Measurements from ENCODE around the gene DCDC1.

The DCDC1 gene

GRCh38 chr11:31404614-31405013 lies 35.1 kb upstream of the DCDC1 start:
- no peaks in the 10 kb centered on the region for H3K9me3 ChIP-seq (ENCODE audit: low read depth, low read length)
- no peak overlapping the region for H3K27ac ChIP-seq
- no peak for DNase-seq (ENCODE audit: low read depth, low spot score)
- TF ChIP-seq EZH2 (IDR thresholded peaks at IDR 0.05) = no peak
- no peak for TF ChIP-seq POLR2AphosphoS5 (IDR thresholded peaks at IDR 0.05; ENCODE audit: borderline replicate concordance, low read depth, low read length)
- TF ChIP-seq FOXP2 (optimal IDR thresholded peaks at IDR 0.05; ENCODE audit: control extremely low read depth, extremely low read length, insufficient read depth) = no peak
- H3K36me3 ChIP-seq (ENCODE audit: insufficient read depth, low read length) = no peaks in the 10 kb centered on the region; the same call in 1 of the 2 replicates
- H3K4me3 ChIP-seq = no peak overlapping the region
- no peak overlapping the region for H3K9ac ChIP-seq (ENCODE audit: insufficient read length)

- Histone ChIP-seq H3K36me3 (ENCODE audit: insufficient read depth, low read length) (no peaks in the 10 kb centered on the region; the same call in 1 of the 2 replicates), H3K4me3 (no peak overlapping the region), H3K27ac (no peak overlapping the region), H3K9me3 (ENCODE audit: low read depth, low read length) (no peaks in the 10 kb centered on the region), H3K9ac (ENCODE audit: insufficient read length) (no peak overlapping the region)
- no peak for DNase-seq (ENCODE audit: low read depth, low spot score)
- no peak for TF ChIP-seq POLR2AphosphoS5 (IDR thresholded peaks at IDR 0.05; ENCODE audit: borderline replicate concordance, low read depth, low read length)
- no peak for TF ChIP-seq EZH2 (IDR thresholded peaks at IDR 0.05)
- no peak for TF ChIP-seq FOXP2 (optimal IDR thresholded peaks at IDR 0.05; ENCODE audit: control extremely low read depth, extremely low read length, insufficient read depth)
Measured at GRCh38 chr11:31397239-31397834, 27.8 kb upstream of the DCDC1 start.

- Histone ChIP-seq H3K27ac (no peak overlapping the region), H3K4me3 (no peak overlapping the region), H3K36me3 (ENCODE audit: insufficient read depth, low read length) (no peaks in the 10 kb centered on the region), H3K9ac (ENCODE audit: insufficient read length) (no peak overlapping the region), H3K9me3 (ENCODE audit: low read depth, low read length) (no peaks in the 10 kb centered on the region)
- TF ChIP-seq FOXP2 (optimal IDR thresholded peaks at IDR 0.05; ENCODE audit: control extremely low read depth, extremely low read length, insufficient read depth) (no peak), EZH2 (IDR thresholded peaks at IDR 0.05) (no peak), POLR2AphosphoS5 (IDR thresholded peaks at IDR 0.05; ENCODE audit: borderline replicate concordance, low read depth, low read length) (no peak)
- DNase-seq (ENCODE audit: low read depth, low spot score) = no peak
Measured at GRCh38 chr11:31387379-31387778, 17.8 kb upstream of the DCDC1 start.

GRCh38 chr11:31383116-31383515 lies 13.6 kb upstream of the DCDC1 start:
- Histone ChIP-seq H3K9ac (ENCODE audit: insufficient read length) (no peak overlapping the region), H3K36me3 (ENCODE audit: insufficient read depth, low read length) (no peaks in the 10 kb centered on the region), H3K4me3 (no peak overlapping the region), H3K27ac (no peak overlapping the region), H3K9me3 (ENCODE audit: low read depth, low read length) (no peaks in the 10 kb centered on the region)
- TF ChIP-seq FOXP2 (optimal IDR thresholded peaks at IDR 0.05; ENCODE audit: control extremely low read depth, extremely low read length, insufficient read depth) = no peak
- no peak for TF ChIP-seq EZH2 (IDR thresholded peaks at IDR 0.05)
- no peak for TF ChIP-seq POLR2AphosphoS5 (IDR thresholded peaks at IDR 0.05; ENCODE audit: borderline replicate concordance, low read depth, low read length)
- no peak for DNase-seq (ENCODE audit: low read depth, low spot score)

- Histone ChIP-seq H3K9me3 (ENCODE audit: low read depth, low read length) (no peaks in the 10 kb centered on the region), H3K4me3 (no peak overlapping the region), H3K27ac (no peak overlapping the region), H3K36me3 (ENCODE audit: insufficient read depth, low read length) (peaks cover 3% of the 10 kb centered on the region; the same call in 1 of the 2 replicates), H3K9ac (ENCODE audit: insufficient read length) (no peak overlapping the region)
- DNase-seq (ENCODE audit: low read depth, low spot score) = no peak
- TF ChIP-seq EZH2 (IDR thresholded peaks at IDR 0.05) = no peak
- no peak for TF ChIP-seq POLR2AphosphoS5 (IDR thresholded peaks at IDR 0.05; ENCODE audit: borderline replicate concordance, low read depth, low read length)
- no peak for TF ChIP-seq FOXP2 (optimal IDR thresholded peaks at IDR 0.05; ENCODE audit: control extremely low read depth, extremely low read length, insufficient read depth)
Measured at GRCh38 chr11:31375879-31376278, 6.3 kb upstream of the DCDC1 start.

GRCh38 chr11:31366795-31367194 lies 2.7 kb downstream of the DCDC1 start:
- no peaks in the 10 kb centered on the region for H3K9me3 ChIP-seq (ENCODE audit: low read depth, low read length)
- no peak for DNase-seq (ENCODE audit: low read depth, low spot score)
- no peak for TF ChIP-seq EZH2 (IDR thresholded peaks at IDR 0.05)
- no peak for TF ChIP-seq FOXP2 (optimal IDR thresholded peaks at IDR 0.05; ENCODE audit: control extremely low read depth, extremely low read length, insufficient read depth)
- TF ChIP-seq POLR2AphosphoS5 (IDR thresholded peaks at IDR 0.05; ENCODE audit: borderline replicate concordance, low read depth, low read length) = no peak

GRCh38 chr11:31361743-31362142 lies 7.8 kb downstream of the DCDC1 start:
- H3K9ac ChIP-seq (ENCODE audit: insufficient read length) = no peak overlapping the region
- H3K27ac ChIP-seq = no peak overlapping the region
- no peak for DNase-seq (ENCODE audit: low read depth, low spot score)
- no peak overlapping the region for H3K4me3 ChIP-seq
- TF ChIP-seq FOXP2 (optimal IDR thresholded peaks at IDR 0.05; ENCODE audit: control extremely low read depth, extremely low read length, insufficient read depth) (no peak), POLR2AphosphoS5 (IDR thresholded peaks at IDR 0.05; ENCODE audit: borderline replicate concordance, low read depth, low read length) (no peak), EZH2 (IDR thresholded peaks at IDR 0.05) (no peak)
- H3K36me3 ChIP-seq (ENCODE audit: insufficient read depth, low read length) = no peaks in the 10 kb centered on the region
- no peaks in the 10 kb centered on the region for H3K9me3 ChIP-seq (ENCODE audit: low read depth, low read length)

More at GRCh38 chr11:31366795-31367194, 2.7 kb downstream of the DCDC1 start:
- H3K4me3 ChIP-seq = no peak overlapping the region
- no peaks in the 10 kb centered on the region for H3K36me3 ChIP-seq (ENCODE audit: insufficient read depth, low read length)
- no peak overlapping the region for H3K27ac ChIP-seq
- no peak overlapping the region for H3K9ac ChIP-seq (ENCODE audit: insufficient read length)

GRCh38 chr11:31355817-31356216 lies 13.7 kb downstream of the DCDC1 start:
- DNase-seq (ENCODE audit: low read depth, low spot score) = no peak
- H3K36me3 ChIP-seq (ENCODE audit: insufficient read depth, low read length) = no peaks in the 10 kb centered on the region
- TF ChIP-seq FOXP2 (optimal IDR thresholded peaks at IDR 0.05; ENCODE audit: control extremely low read depth, extremely low read length, insufficient read depth) (no peak), POLR2AphosphoS5 (IDR thresholded peaks at IDR 0.05; ENCODE audit: borderline replicate concordance, low read depth, low read length) (no peak), EZH2 (IDR thresholded peaks at IDR 0.05) (no peak)
- H3K27ac ChIP-seq = no peak overlapping the region
- H3K9ac ChIP-seq (ENCODE audit: insufficient read length) = no peak overlapping the region
- H3K4me3 ChIP-seq = no peak overlapping the region
- no peaks in the 10 kb centered on the region for H3K9me3 ChIP-seq (ENCODE audit: low read depth, low read length)

GRCh38 chr11:31355131-31355530 lies 14.4 kb downstream of the DCDC1 start:
- Histone ChIP-seq H3K27ac (no peak overlapping the region), H3K36me3 (ENCODE audit: insufficient read depth, low read length) (no peaks in the 10 kb centered on the region), H3K9me3 (ENCODE audit: low read depth, low read length) (no peaks in the 10 kb centered on the region), H3K9ac (ENCODE audit: insufficient read length) (no peak overlapping the region), H3K4me3 (no peak overlapping the region)
- TF ChIP-seq EZH2 (IDR thresholded peaks at IDR 0.05) (no peak), FOXP2 (optimal IDR thresholded peaks at IDR 0.05; ENCODE audit: control extremely low read depth, extremely low read length, insufficient read depth) (no peak), POLR2AphosphoS5 (IDR thresholded peaks at IDR 0.05; ENCODE audit: borderline replicate concordance, low read depth, low read length) (no peak)
- no peak for DNase-seq (ENCODE audit: low read depth, low spot score)

Measured in SK-N-MC (cell line).